ENCODE data around the gene ASF1B.

ASF1B gene

DNA sequence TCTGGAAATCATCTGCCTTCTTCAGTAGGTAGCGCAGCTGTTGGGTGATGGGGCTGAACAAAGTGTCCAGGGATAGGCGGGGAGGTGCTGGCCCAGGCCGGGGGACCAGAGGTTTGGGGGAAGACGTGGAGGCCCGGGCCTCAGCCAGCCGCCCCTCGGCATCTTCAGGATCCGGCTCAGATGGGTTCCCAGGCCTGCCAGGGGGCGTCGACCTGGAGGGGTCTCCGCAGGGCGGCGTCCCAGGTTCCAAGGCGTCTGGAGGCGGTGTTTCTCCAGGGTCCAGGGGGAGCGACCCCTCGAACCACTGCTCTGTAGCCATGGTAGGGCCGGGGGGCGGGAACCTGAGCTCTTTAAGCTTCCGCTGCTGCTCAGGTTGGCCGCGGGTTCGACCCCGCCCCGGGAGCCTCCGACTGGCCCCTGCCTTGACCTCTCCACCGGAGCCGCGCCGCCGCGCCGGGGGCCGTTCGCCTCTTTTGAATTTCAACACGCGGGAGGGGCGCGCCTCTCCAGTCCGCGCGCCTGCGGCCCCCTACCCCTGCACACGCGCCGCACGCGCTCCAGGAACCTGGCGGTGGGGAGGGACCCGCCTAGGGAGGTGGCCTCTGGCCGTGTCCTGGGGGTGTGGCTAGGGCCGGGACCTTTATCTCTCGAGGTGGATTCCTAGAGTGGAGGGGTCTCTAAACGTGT, 50.9 kb downstream of the ASF1B start, which contains the start of gene C19orf67:
C19orf67 (minus strand) TSS at position 475 of the 687 bp plus-strand sequence; CDS start at position 319, 156 bp downstream.
- no peak for DNase-seq

- DNase-seq, result no peak
Measured at GRCh38 chr19:14082675-14082960, 53.8 kb downstream of the ASF1B start.

- DNase-seq, result no peak
Measured at GRCh38 chr19:14081797-14082674, 54.4 kb downstream of the ASF1B start.

DNA sequence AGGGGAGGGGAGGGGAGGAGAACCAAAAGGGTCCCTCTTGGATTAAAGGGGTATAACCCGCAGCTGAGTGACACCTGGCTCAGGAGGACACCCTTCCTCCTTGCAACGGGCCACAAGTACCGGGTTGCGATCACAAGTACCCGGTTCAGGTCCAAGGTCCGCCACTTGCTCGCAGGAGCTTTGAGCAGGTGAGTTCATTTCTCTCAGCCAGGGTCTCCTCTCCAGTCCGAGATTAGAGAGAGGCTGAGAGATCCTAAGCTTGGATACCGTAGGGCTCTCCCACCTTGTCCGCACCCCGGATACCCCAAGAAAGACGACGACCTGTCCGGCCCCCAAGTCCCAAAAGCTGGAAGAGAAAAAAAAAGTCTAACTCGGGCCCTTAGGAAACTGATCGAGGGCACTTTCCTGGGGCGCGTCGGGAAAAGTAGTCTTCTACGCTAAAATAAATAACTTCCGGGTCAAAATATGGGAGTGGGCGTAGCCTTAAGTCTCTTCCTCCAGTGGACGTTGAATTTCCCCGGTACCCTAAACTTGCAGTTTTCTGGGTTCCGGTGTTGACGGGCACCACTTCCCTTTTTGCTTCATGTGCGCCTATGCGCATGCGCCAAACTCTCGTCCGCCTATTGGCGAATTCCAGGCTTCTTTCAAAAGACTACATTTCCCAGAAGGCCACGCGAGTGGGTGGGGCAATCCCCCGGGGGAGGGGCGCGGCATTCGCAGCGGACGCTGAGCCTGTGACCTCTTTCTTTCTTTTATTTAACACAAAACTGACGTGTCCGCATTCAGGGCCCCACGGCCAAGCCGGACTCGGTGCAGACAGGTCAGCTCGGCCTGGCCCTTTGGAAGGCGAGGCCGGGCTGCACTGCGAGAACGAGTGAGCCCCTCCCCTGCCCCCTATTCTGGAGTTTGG, 55.2 kb downstream of the ASF1B start:
- peak; percentile 92 to 99 (median 96) for DNase-seq

- DNase-seq, result no peak
Measured at GRCh38 chr19:14078411-14078810, 58.0 kb downstream of the ASF1B start.

GRCh38 chr19:14073925-14074838, 62.2 kb downstream of the ASF1B start:
- peak in 11 of 14 donors; percentile 45 to 73 (median 55) for DNase-seq

GRCh38 chr19:14073261-14073924, 63.0 kb downstream of the ASF1B start:
- peak in 12 of 14 donors; percentile 28 to 86 (median 65) for DNase-seq

GRCh38 chr19:14072535-14073260, 63.7 kb downstream of the ASF1B start, which contains the start of gene MISP3:
MISP3 (plus strand) TSS chr19:14072786; CDS start chr19:14073310, 524 bp downstream.
- DNase-seq, result peak in 7 of 14 donors; percentile 20 to 58 (median 54)

- DNase-seq, result no peak
Measured at GRCh38 chr19:14070268-14071050, 65.9 kb downstream of the ASF1B start.

All from C1 segment of cervical spinal cord (tissue), 14 donors.